MM.1S (cell line): Measurements from ENCODE around the gene SOST.

Experiments used
- EZH2 ChIP-seq: fragments of 300-600 bp; sonication (generic); optimal IDR thresholded peaks from 2 replicates; pipeline ENCODE3; 2017; ENCODE audit warnings: low read depth, mild to moderate bottlenecking, antibody characterized with exemption, low read length, mixed read lengths
- EZH2phosphoT487 ChIP-seq: fragments of 300-600 bp; sonication (generic); IDR thresholded peaks from 2 replicates; pipeline ENCODE4 v1.6.1; 2018; ENCODE audit warnings: antibody characterized with exemption, low read length
- TF ChIP-seq, protein P1 (sequence below): fragments of 300-600 bp; sonication (generic); IDR thresholded peaks from 2 replicates; pipeline ENCODE4 v1.5.1; 2016; ENCODE audit warnings: antibody characterized with exemption, low read length, mixed read lengths

DNA sequence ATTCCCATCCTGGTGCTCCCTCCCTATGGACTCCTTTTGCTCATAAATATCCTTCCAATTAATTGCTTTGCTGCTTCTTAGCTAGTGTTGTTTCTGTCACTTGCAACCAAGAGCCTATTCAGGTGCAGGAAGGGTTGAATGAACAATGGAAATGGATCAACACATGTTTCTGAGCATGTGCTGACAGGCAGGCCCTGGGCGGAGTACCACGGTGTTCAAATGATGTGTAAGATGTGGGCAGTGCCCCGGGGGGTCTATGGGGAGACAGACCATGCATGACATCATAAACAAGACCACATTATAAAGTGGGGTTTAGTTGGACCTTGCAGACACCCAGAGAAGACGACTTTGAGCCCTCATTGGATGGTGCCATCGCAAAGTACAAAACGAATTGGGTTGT, 48.5 kb downstream of the SOST start:
- TF ChIP-seq, protein P1, sequence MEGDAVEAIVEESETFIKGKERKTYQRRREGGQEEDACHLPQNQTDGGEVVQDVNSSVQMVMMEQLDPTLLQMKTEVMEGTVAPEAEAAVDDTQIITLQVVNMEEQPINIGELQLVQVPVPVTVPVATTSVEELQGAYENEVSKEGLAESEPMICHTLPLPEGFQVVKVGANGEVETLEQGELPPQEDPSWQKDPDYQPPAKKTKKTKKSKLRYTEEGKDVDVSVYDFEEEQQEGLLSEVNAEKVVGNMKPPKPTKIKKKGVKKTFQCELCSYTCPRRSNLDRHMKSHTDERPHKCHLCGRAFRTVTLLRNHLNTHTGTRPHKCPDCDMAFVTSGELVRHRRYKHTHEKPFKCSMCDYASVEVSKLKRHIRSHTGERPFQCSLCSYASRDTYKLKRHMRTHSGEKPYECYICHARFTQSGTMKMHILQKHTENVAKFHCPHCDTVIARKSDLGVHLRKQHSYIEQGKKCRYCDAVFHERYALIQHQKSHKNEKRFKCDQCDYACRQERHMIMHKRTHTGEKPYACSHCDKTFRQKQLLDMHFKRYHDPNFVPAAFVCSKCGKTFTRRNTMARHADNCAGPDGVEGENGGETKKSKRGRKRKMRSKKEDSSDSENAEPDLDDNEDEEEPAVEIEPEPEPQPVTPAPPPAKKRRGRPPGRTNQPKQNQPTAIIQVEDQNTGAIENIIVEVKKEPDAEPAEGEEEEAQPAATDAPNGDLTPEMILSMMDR, result no peak
- TF ChIP-seq EZH2, result no peak
- TF ChIP-seq EZH2phosphoT487, result no peak
